Caco-2 (cell line): ENCODE measurements around the gene TMEM43. TPM values are rescaled to one million over a fixed set of nuclear protein-coding genes. Genes with fewer than 3 reads are reported as not detected.

Source experiments
- BruUV-seq: library from RNA; stranded (reverse); fragments of 400-500 nt; replicated peaks from 2 replicates; lab custom pipeline; 2021; lab: Mats Ljungman, UMichigan
- CTCF ChIA-PET: fragments of 300-600 bp; sonication (Branson Sonifier 250); formaldehyde crosslinking; loops from one replicate; lab custom pipeline; 2022; ENCODE audit warnings: antibody characterized with exemption; lab: Charles Lee
- POLR2A ChIA-PET: fragments of 300-600 bp; sonication (Branson Sonifier 250); formaldehyde crosslinking; loops from one replicate; lab custom pipeline; 2022; ENCODE audit warnings: antibody characterized with exemption; lab: Charles Lee
- DNase-seq, 2 experiments: peaks; one replicate each; pipeline versions ENCODE4 v3.0.0 to v3.0.0-alpha.2; 2020 to 2022
- H3K27me3 ChIP-seq: replicated peaks from 2 replicates; pipeline ENCODE4 v1.6.0; 2011; ENCODE audit warnings: low read length; ENCODE audit not compliant: control insufficient read depth, insufficient read depth
- H3K36me3 ChIP-seq: 2 replicates; pipeline ENCODE4 v1.5.1; 2011; ENCODE audit warnings: low read length; ENCODE audit not compliant: control insufficient read depth, insufficient read depth
- H3K4me1 ChIP-seq: fragments of 250-450 bp; sonication (Bioruptor Pico); 2 replicates; pipeline ENCODE4 v1.5.1; 2020; ENCODE audit warnings: mild to moderate bottlenecking
- H3K4me3 ChIP-seq: 2 replicates; pipeline ENCODE4 v1.5.1; 2011; ENCODE audit warnings: low read depth, mild to moderate bottlenecking, control low read depth, low read length
- H3K9me3 ChIP-seq: fragments of 250-450 bp; sonication (Bioruptor Pico); 2 replicates; pipeline ENCODE4 v1.5.1; 2020; ENCODE audit warnings: mild to moderate bottlenecking, moderate library complexity
- H3K27ac Mint-ChIP-seq: one replicate; pipeline ENCODE4 v1.8.0; 2022; ENCODE audit warnings: mixed read lengths; ENCODE audit not compliant: unreplicated experiment
- H3K27me3 Mint-ChIP-seq: one replicate; pipeline ENCODE4 v1.8.0; 2022; ENCODE audit warnings: mixed read lengths; ENCODE audit not compliant: insufficient read depth, unreplicated experiment
- H3K36me3 Mint-ChIP-seq: one replicate; pipeline ENCODE4 v1.8.0; 2022; ENCODE audit warnings: mild to moderate bottlenecking, mixed read lengths; ENCODE audit not compliant: insufficient read depth, unreplicated experiment
- H3K4me1 Mint-ChIP-seq: one replicate; pipeline ENCODE4 v1.8.0; 2022; ENCODE audit warnings: low read depth, mixed read lengths; ENCODE audit not compliant: unreplicated experiment
- H3K4me3 Mint-ChIP-seq: one replicate; pipeline ENCODE4 v1.8.0; 2022; ENCODE audit warnings: mild to moderate bottlenecking, moderate library complexity, mixed read lengths; ENCODE audit not compliant: unreplicated experiment
- H3K9me3 Mint-ChIP-seq: one replicate; pipeline ENCODE4 v1.8.0; 2022; ENCODE audit warnings: mixed read lengths; ENCODE audit not compliant: unreplicated experiment
- CTCF ChIP-seq, 2 experiments: fragments of 200-600 bp in 1 of 2; IDR thresholded peaks; 1 replicate in 1 of 2; 2 replicates in 1 of 2; pipeline versions ENCODE4 v1.5.1 to v1.8.0; 2011 to 2022; ENCODE audit warnings: antibody characterized with exemption in 1 of 2, control low read depth in 1 of 2, inconsistent platforms in 1 of 2, low read depth in 1 of 2, low read length in 1 of 2, mild to moderate bottlenecking in 1 of 2, moderate library complexity in 1 of 2; ENCODE audit not compliant: insufficient read depth in 1 of 2, severe bottlenecking in 1 of 2, unreplicated experiment in 1 of 2
- intact Hi-C: fragments of 100-400 bp; cut with micrococcal nuclease; formaldehyde crosslinking; loops from one replicate; pipeline ENCODE4 v1.10.0; 2022; ENCODE audit not compliant: unreplicated experiment
- total RNA-seq: library from RNA; stranded (reverse); gene quantifications from 2 replicates; pipeline ENCODE4 v1.2.3, GENCODE V29; 2022

TMEM43 gene
- total RNA-seq, 1 experiment from 2014 or later, result 35.2 TPM

GRCh38 chr3:14124223-14124614 lies 633 bp upstream of the TMEM43 start:
- no TSS peak for BruUV-seq
- no peaks in the 10 kb centered on the region for H3K27me3 ChIP-seq
- H3K4me1 ChIP-seq, result peaks cover 12% of the 10 kb centered on the region; the same call in 1 of the 2 replicates
- peaks cover 29% of the 10 kb centered on the region for H3K36me3 Mint-ChIP-seq
- H3K27me3 Mint-ChIP-seq, result no peaks in the 10 kb centered on the region
- DNase-seq, result peak; percentile 46 to 72
- intact Hi-C loops, result loop anchor here (1.0 to 10.0 kb wide), 3 partner anchors 54 to 469 kb away; partner anchors contain the start of genes LSM3 and XPC
- no peaks in the 10 kb centered on the region for H3K9me3 Mint-ChIP-seq
- H3K4me3 ChIP-seq, result peak overlapping the region; percentile 95
- CTCF ChIA-PET, result interaction anchor here (1.2 to 2.7 kb wide), 4 partner anchors 10 to 228 kb away, joined by 3 to 56 read pairs (median 8); no protein-coding TSS in a partner anchor
- H3K4me3 Mint-ChIP-seq, result peak overlapping the region; percentile 91
- no peaks in the 10 kb centered on the region for H3K9me3 ChIP-seq
- H3K27ac Mint-ChIP-seq, result peak overlapping the region; percentile 94
- H3K4me1 Mint-ChIP-seq, result peaks cover 18% of the 10 kb centered on the region
- peaks cover 1% of the 10 kb centered on the region; the same call in 1 of the 2 replicates for H3K36me3 ChIP-seq
- TF ChIP-seq CTCF (IDR thresholded peaks at IDR 0.05; ENCODE audit: insufficient read depth in 1 of 2, low read depth in 1 of 2, low read length in 1 of 2, severe bottlenecking in 1 of 2, unreplicated experiment in 1 of 2), result no peak
- POLR2A ChIA-PET, result interaction anchor here (0.6 to 2.1 kb wide), 5 partner anchors 9 to 274 kb away, joined by 3 to 38 read pairs (median 4); partner anchors contain the start of genes LSM3 and XPC

- Histone ChIP-seq H3K4me1 (peaks cover 12% of the 10 kb centered on the region; the same call in 1 of the 2 replicates), H3K36me3 (peaks cover 5% of the 10 kb centered on the region), H3K4me3 (peak overlapping the region; percentile 95), H3K9me3 (no peaks in the 10 kb centered on the region), H3K27me3 (no peaks in the 10 kb centered on the region)
- BruUV-seq, result TSS peak; percentile 25
- intact Hi-C loops, result loop anchor here (1.0 to 10.0 kb wide), 4 partner anchors 19 to 471 kb away; no protein-coding TSS in a partner anchor
- Mint-ChIP-seq H3K27me3 (no peaks in the 10 kb centered on the region), H3K27ac (peak overlapping the region; percentile 94), H3K4me3 (peak overlapping the region; percentile 91), H3K9me3 (no peaks in the 10 kb centered on the region), H3K36me3 (peaks cover 31% of the 10 kb centered on the region), H3K4me1 (peaks cover 12% of the 10 kb centered on the region)
- POLR2A ChIA-PET, result interaction anchor here (0.7 to 2.1 kb wide), 7 partner anchors 9 to 298 kb away, joined by 3 to 38 read pairs (median 4); partner anchors contain the start of genes LSM3 and XPC
- DNase-seq, result peak; percentile 63 to 70
- TF ChIP-seq CTCF (IDR thresholded peaks at IDR 0.05; ENCODE audit: insufficient read depth in 1 of 2, low read depth in 1 of 2, low read length in 1 of 2, severe bottlenecking in 1 of 2, unreplicated experiment in 1 of 2), result peak in 1 of 2 experiments; percentile 1
- CTCF ChIA-PET, result interaction anchor here (0.6 to 2.7 kb wide), 11 partner anchors 10 to 493 kb away, joined by 3 to 56 read pairs (median 3); no protein-coding TSS in a partner anchor
These were observed 553 bp downstream of the TMEM43 start for GRCh38 chr3:14125193-14126016.
